NCI-H748 (cell line): ENCODE measurements around the gene TBC1D9B.
"Not testable (repeated sequence)": the region's sequence is repeated elsewhere in the genome, so short reads cannot be mapped to it uniquely, and the experiment has no call there.

Experiments used
- DNase-seq: peaks from one replicate; lab custom pipeline; 2025; ENCODE audit not compliant: unreplicated experiment; lab: John Stamatoyannopoulos, UW

The TBC1D9B gene

GRCh38 chr5:179840321-179840720 lies 67.4 kb downstream of the TBC1D9B start:
- no peak for DNase-seq

GRCh38 chr5:179839328-179840256 lies 68.1 kb downstream of the TBC1D9B start:
- no peak for DNase-seq

- no peak for DNase-seq
Measured at GRCh38 chr5:179837076-179838011, 70.4 kb downstream of the TBC1D9B start.

- DNase-seq: no peak
Measured at GRCh38 chr5:179836225-179837019, 71.3 kb downstream of the TBC1D9B start.

GRCh38 chr5:179834871-179835270 lies 72.8 kb downstream of the TBC1D9B start:
- not testable (repeated sequence) for DNase-seq

GRCh38 chr5:179834120-179834519 lies 73.6 kb downstream of the TBC1D9B start:
- DNase-seq: no peak

- no peak for DNase-seq
Measured at GRCh38 chr5:179833709-179834070, 74.0 kb downstream of the TBC1D9B start.

GRCh38 chr5:179833056-179833708 lies 74.5 kb downstream of the TBC1D9B start:
- DNase-seq: no peak

GRCh38 chr5:179832039-179832745 lies 75.5 kb downstream of the TBC1D9B start:
- DNase-seq: no peak

GRCh38 chr5:179830818-179831468 lies 76.8 kb downstream of the TBC1D9B start:
- DNase-seq: no peak

GRCh38 chr5:179829732-179830435 lies 77.8 kb downstream of the TBC1D9B start:
- no peak for DNase-seq

GRCh38 chr5:179828756-179829421 lies 78.8 kb downstream of the TBC1D9B start:
- DNase-seq: no peak

GRCh38 chr5:179827680-179828079 lies 80.0 kb downstream of the TBC1D9B start:
- no peak for DNase-seq

GRCh38 chr5:179825655-179826182 lies 82.0 kb downstream of the TBC1D9B start:
- no peak for DNase-seq

- DNase-seq: no peak
Measured at GRCh38 chr5:179824745-179825112, 83.0 kb downstream of the TBC1D9B start.

- DNase-seq: no peak
Measured at GRCh38 chr5:179823937-179824744, 83.6 kb downstream of the TBC1D9B start.

GRCh38 chr5:179822444-179822990 lies 85.2 kb downstream of the TBC1D9B start:
- no peak for DNase-seq
